Measurements from ENCODE around the gene SIPA1L2.
"Not testable (repeated sequence)": the region's sequence is repeated elsewhere in the genome, so short reads cannot be mapped to it uniquely, and the experiment has no call there.

The SIPA1L2 gene

DNA sequence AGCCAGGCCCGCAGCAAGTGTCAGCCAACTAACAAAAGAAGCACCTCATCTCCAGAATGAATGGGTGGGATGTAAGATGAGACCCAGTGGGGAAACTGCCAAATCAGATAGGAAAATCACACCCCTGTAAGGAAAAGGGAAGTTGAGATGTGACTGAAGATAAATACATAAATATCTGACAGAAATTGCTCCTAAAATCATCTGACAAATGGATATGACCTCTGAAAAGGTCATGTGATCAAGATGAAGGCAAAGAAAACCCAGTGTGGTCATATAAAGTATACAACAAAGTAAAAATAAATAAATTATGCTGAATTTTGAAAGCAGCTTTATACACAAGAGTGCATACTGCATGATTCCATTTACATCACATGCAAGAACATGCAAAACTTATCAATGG is 12.7 kb downstream of the SIPA1L2 start:
- no peak for DNase-seq (ENCODE audit: low read depth)
- no peak overlapping the region for H3K4me3 ChIP-seq (replicated peaks; ENCODE audit: low read depth, low read length)
- no peak for TF ChIP-seq CTCF (IDR thresholded peaks at IDR 0.05; ENCODE audit: low read length, missing control alignments)

DNA sequence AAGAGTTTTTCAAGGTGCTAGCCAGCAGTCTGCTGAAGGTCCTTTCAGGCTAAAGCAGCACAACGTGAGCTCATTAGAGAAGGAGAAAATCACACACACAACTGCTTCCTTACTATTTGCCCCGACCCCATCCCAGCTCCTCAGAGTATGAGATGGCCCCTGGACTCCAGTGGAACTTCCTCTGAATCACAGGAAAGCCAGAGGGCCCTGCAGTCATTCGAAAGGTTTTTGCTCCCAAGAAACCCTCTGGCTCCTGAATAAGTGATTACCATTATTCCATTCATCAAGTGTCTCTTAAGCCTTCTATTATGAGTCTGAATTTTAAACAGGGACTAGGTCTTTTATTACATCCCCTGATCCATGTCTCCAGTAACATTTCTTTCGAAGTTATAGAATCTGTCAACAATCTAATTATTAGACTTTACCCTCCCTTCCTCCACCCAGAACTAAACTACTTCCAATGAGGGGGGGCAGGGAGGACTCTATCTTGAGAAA is 14.6 kb downstream of the SIPA1L2 start:
- no peak for DNase-seq (ENCODE audit: low read depth)
- TF ChIP-seq CTCF (IDR thresholded peaks at IDR 0.05; ENCODE audit: low read length, missing control alignments), result no peak
- H3K4me3 ChIP-seq (replicated peaks; ENCODE audit: low read depth, low read length), result no peak overlapping the region

DNA sequence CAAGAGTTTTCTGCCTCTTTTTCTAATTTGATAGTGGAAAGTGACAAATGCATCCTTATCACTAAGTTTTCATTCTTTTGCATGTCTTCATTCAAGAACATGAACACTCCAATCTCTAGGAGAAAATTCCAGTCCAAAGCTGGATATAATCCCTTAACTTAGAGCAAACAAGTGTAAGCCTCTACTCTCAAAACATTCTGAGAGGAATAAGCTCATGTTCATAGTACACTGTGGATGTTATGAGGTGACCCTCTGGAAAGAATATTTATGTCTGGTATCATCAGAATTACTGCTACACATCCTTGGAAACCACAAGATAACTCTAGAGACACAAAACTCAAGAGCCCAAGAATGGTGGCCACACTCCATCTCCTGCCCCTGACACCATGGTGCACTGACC is 15.1 kb downstream of the SIPA1L2 start:
- no peak overlapping the region for H3K4me3 ChIP-seq (replicated peaks; ENCODE audit: low read depth, low read length)
- TF ChIP-seq CTCF (IDR thresholded peaks at IDR 0.05; ENCODE audit: low read length, missing control alignments), result no peak
- DNase-seq (ENCODE audit: low read depth), result no peak

- TF ChIP-seq CTCF (IDR thresholded peaks at IDR 0.05; ENCODE audit: low read length, missing control alignments), result no peak
- DNase-seq (ENCODE audit: low read depth), result peak; percentile 86
These were observed 16.1 kb downstream of the SIPA1L2 start for GRCh38 chr1:232613752-232614381.

GRCh38 chr1:232612836-232613235 is 17.1 kb downstream of the SIPA1L2 start:
- DNase-seq (ENCODE audit: low read depth); H3K4me3 ChIP-seq (replicated peaks; ENCODE audit: low read depth, low read length): not testable (repeated sequence)

More at GRCh38 chr1:232613752-232614381, 16.1 kb downstream of the SIPA1L2 start:
- no peak overlapping the region for H3K4me3 ChIP-seq (replicated peaks; ENCODE audit: low read depth, low read length)

DNA sequence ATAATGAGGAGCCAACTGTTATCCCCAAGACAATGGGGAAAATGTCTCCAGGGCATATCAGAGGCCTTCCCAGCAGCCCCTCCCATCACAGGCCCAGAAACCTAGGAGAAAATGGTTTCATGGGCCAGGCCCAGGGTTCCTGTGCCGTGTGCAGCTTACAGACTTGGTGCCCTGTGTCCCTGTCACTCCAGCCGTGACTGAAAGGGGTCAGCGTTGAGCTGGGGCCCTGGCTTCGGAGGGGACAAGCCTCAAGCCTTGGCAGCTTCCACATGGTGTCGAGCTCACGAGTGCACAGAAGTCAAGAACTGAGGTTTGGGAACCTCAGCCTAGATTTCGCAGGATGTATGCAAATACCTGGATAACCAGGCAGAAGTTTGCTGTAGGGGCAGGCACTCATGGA is 18.1 kb downstream of the SIPA1L2 start:
- no peak for DNase-seq (ENCODE audit: low read depth)
- no peak overlapping the region for H3K4me3 ChIP-seq (replicated peaks; ENCODE audit: low read depth, low read length)
- no peak for TF ChIP-seq CTCF (IDR thresholded peaks at IDR 0.05; ENCODE audit: low read length, missing control alignments)

DNA sequence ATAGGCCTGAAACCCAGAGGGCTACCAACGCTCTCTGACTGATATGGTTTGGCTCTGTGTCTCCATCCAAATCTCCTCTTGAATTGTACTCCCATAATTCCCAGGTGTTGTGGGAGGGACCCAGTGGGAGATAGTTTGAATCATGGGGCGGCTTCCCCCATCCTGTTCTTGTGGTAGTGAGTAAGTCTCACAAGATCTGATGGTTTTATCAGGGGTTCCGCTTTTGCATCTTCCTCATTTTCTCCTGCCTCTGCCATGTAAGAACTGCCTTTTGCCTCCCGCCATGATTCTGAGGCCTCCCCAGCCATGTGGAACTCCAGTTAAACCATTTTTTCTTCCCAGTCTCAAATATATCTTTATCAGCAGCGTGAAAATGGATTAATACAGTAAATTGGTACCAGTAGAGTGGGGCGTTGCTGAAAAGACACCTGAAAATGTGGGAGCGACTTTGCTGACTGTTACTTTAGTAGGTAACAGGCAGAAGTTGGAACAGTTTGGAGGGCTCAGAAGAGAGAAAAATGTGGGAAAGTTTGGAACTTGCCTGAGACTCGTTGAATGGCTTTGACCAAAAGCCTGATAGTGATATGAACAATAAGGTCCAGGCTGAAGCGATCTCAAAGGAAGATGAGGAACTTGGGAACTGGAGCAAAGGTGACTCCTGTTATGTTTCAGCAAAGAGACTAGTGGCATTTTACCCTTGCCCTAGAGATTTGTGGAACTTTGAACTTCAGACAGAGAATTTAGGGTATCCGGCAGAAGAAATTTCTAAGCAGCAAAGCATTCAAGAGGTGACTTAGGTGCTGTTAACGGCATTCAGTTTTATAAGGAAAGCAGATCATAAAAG is 18.8 kb downstream of the SIPA1L2 start:
- DNase-seq (ENCODE audit: low read depth); H3K4me3 ChIP-seq (replicated peaks; ENCODE audit: low read depth, low read length): not testable (repeated sequence)
